ENCODE results near the gene KIF1A. TPM values are rescaled to one million over a fixed set of nuclear protein-coding genes. Genes with fewer than 3 reads are reported as not detected.

The KIF1A gene
- total RNA-seq = 10 to 100 TPM in 1 of 3 donors, 1 to 10 TPM in 2; 1.5 to 17.2 (median 1.9) TPM
- long read RNA-seq, donor 1, partial matches to known transcripts = 11 of 23 reads
- long read RNA-seq, donor 1, other reads (novel, unspliced or antisense) = 12 of 23 reads
- long read RNA-seq, donor 2 = 0 reads

DNA sequence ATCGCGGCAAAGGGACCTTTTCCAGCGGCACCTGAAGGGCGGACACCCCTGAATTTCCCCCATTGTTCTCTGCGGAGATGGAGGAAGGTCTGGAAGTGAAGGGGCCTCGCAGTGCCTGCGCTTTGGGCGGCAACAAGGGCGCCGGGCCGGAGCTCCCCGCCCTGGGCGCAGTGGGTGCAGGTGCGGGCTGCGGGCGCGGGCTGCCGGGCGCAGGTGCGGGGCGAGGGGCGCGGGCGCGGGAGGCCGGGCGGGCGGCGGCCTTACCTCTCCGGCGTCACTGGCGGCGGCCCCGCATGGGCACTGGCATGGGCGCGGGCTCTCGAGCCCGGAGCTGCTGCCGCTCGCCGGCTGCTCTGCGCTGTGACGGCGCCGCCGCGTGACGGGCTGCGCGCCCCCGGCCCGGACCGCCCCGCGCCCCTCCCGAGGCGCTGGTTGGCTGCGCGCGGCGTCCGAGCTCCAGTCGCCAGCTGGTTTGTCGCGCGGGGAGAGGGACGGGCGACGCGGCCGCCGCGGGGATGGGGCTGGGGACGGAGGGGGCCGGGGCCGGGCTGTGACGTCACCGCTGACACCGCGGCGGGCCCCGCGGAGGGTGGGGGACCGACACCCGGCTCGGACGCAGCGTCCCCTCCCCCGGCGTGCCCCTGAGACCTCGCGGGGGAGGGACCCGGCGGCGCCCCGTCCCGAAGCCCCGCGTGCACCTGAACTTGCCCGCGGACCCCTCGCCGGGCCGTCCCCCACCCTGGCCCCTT, at the start of gene KIF1A:
Gene KIF1A (minus strand): TSS at position 362 of the 749 bp plus-strand sequence. CDS start 22,467 bp downstream, outside the sequence.
- intact Hi-C loops (cut with DNase I, micrococcal nuclease) = no loop called here
- ATAC-seq (no peak), DNase-seq (no peak)
- Histone ChIP-seq H3K4me1 (ENCODE audit: low read depth) (peaks cover 10% of the 10 kb centered on the region), H3K36me3 (ENCODE audit: low read depth) (no peaks in the 10 kb centered on the region), H3K4me3 (no peak within 1 kb of the TSS), H3K9me3 (no peaks in the 10 kb centered on the region)
- TF ChIP-seq, protein P1, sequence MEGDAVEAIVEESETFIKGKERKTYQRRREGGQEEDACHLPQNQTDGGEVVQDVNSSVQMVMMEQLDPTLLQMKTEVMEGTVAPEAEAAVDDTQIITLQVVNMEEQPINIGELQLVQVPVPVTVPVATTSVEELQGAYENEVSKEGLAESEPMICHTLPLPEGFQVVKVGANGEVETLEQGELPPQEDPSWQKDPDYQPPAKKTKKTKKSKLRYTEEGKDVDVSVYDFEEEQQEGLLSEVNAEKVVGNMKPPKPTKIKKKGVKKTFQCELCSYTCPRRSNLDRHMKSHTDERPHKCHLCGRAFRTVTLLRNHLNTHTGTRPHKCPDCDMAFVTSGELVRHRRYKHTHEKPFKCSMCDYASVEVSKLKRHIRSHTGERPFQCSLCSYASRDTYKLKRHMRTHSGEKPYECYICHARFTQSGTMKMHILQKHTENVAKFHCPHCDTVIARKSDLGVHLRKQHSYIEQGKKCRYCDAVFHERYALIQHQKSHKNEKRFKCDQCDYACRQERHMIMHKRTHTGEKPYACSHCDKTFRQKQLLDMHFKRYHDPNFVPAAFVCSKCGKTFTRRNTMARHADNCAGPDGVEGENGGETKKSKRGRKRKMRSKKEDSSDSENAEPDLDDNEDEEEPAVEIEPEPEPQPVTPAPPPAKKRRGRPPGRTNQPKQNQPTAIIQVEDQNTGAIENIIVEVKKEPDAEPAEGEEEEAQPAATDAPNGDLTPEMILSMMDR (IDR thresholded peaks at IDR 0.05) = no peak

DNA sequence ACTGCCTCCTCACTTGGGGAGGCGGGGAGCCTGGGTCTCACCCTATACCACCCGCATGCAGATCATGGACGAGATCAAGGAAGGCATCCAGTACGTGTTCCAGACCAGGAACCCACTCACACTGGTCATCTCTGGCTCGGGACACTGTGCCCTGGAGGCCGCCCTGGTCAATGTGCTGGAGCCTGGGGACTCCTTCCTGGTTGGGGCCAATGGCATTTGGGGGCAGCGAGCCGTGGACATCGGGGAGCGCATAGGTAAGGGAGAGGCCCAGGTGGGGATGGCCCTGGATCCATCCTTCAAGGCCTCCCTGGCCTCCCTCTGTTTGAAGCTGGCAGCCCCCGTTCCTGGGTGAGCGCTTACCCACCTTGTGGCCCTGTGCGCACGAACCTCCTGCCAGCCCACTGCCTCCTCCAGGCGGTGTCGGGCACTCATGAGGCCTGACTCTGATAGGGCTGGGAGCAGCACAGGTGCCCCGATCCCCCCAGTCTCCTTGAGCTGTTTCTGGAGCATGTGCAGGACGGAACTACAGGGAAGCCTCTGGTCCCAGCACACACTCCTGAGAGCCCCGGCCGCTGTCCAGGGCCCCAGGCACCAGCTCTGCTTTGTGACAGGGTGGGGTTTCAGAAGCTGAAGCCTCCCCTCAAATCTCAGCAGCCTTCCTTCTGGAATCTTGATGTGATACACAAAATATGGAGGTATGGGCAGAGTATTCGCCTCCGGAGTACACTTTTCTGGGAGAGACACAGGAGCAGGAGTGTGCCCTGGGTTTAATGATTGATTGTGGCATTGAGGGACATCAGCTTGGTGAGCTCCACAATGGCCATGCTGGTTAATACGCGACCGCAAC, 49.3 kb upstream of the KIF1A start:
- ATAC-seq (no peak), DNase-seq (no peak)
- Histone ChIP-seq H3K4me3 (no peak overlapping the region), H3K36me3 (ENCODE audit: low read depth) (no peaks in the 10 kb centered on the region), H3K9me3 (no peaks in the 10 kb centered on the region), H3K4me1 (ENCODE audit: low read depth) (peaks cover 16% of the 10 kb centered on the region)
- TF ChIP-seq, protein P1 (IDR thresholded peaks at IDR 0.05) = no peak
- intact Hi-C loops (cut with DNase I, micrococcal nuclease) = no loop called here

GRCh38 chr2:240868286-240869108, 48.5 kb upstream of the KIF1A start, which contains the start of gene AGXT:
Gene AGXT (plus strand): TSS chr2:240868824. CDS start chr2:240868866, 42 bp downstream.
- DNase-seq = peak; percentile 66 to 81 (median 69)
- H3K4me3 ChIP-seq = no peak within 1 kb of the TSS
- intact Hi-C loops (cut with DNase I, micrococcal nuclease) = no loop called here

GRCh38 chr2:240865391-240865790, 45.4 kb upstream of the KIF1A start:
- intact Hi-C loops (cut with DNase I, micrococcal nuclease) = no loop called here
- TF ChIP-seq, protein P1 (IDR thresholded peaks at IDR 0.05) = no peak
- Histone ChIP-seq H3K36me3 (ENCODE audit: low read depth) (no peaks in the 10 kb centered on the region), H3K9me3 (no peaks in the 10 kb centered on the region), H3K4me3 (no peak overlapping the region), H3K4me1 (ENCODE audit: low read depth) (peaks cover 9% of the 10 kb centered on the region)
- ATAC-seq (no peak), DNase-seq (no peak)

More at GRCh38 chr2:240868286-240869108, 48.5 kb upstream of the KIF1A start, which contains the start of gene AGXT:
- H3K9me3 ChIP-seq = no peaks in the 10 kb centered on the region
- TF ChIP-seq, protein P1 (IDR thresholded peaks at IDR 0.05) = no peak
- ATAC-seq = peak; percentile 87
- H3K4me1 ChIP-seq (ENCODE audit: low read depth) = peaks cover 9% of the 10 kb centered on the region
- H3K36me3 ChIP-seq (ENCODE audit: low read depth) = no peaks in the 10 kb centered on the region

- peak; percentile 35 for ATAC-seq
- intact Hi-C loops (cut with DNase I, micrococcal nuclease) = no loop called here
Observed at GRCh38 chr2:240864475-240864874, 44.5 kb upstream of the KIF1A start.

More at GRCh38 chr2:240864475-240864874, 44.5 kb upstream of the KIF1A start:
- Histone ChIP-seq H3K4me1 (ENCODE audit: low read depth) (peaks cover 9% of the 10 kb centered on the region), H3K4me3 (no peak overlapping the region), H3K9me3 (no peaks in the 10 kb centered on the region), H3K36me3 (ENCODE audit: low read depth) (no peaks in the 10 kb centered on the region)
- TF ChIP-seq, protein P1 (IDR thresholded peaks at IDR 0.05) = no peak
- DNase-seq = no peak
